HG03469 (cell line): Measurements from ENCODE around the gene GRAMD1C.
"Not testable (repeated sequence)": the region's sequence is repeated elsewhere in the genome, so short reads cannot be mapped to it uniquely, and the experiment has no call there.

Source experiments
- ATAC-seq: cut with Tn5 transposase; IDR thresholded peaks from one replicate; pipeline ENCODE4 v1.9.1; 2021; ENCODE audit warnings: mild to moderate bottlenecking, moderate library complexity, moderate number of reproducible peaks; ENCODE audit not compliant: unreplicated experiment

The GRAMD1C gene

GRCh38 chr3:113850391-113850790 lies 11.8 kb downstream of the GRAMD1C start:
- ATAC-seq, result not testable (repeated sequence)

DNA sequence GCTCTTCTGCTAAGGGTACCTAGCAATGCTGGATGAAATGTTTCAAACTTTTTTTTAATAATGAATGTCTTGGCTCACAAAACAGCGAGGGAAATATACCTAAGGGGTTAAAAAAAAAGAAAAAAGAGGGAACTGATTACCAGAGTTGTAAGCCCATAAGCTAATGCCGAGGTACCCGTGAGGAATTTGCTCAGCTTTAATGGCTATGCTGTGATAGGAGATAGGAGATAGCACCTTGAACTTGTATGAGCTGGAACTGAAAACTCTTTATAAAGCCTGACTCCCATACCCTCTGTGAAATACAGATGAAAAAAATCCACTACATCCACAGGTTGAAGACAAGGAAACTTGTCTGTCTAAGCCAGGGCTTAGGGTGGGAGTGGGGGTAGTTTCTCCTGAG lies 13.9 kb downstream of the GRAMD1C start:
- no peak for ATAC-seq

- no peak for ATAC-seq
Measured at GRCh38 chr3:113867506-113867905, 28.9 kb downstream of the GRAMD1C start.

GRCh38 chr3:113873293-113873692 lies 34.7 kb downstream of the GRAMD1C start:
- no peak for ATAC-seq

DNA sequence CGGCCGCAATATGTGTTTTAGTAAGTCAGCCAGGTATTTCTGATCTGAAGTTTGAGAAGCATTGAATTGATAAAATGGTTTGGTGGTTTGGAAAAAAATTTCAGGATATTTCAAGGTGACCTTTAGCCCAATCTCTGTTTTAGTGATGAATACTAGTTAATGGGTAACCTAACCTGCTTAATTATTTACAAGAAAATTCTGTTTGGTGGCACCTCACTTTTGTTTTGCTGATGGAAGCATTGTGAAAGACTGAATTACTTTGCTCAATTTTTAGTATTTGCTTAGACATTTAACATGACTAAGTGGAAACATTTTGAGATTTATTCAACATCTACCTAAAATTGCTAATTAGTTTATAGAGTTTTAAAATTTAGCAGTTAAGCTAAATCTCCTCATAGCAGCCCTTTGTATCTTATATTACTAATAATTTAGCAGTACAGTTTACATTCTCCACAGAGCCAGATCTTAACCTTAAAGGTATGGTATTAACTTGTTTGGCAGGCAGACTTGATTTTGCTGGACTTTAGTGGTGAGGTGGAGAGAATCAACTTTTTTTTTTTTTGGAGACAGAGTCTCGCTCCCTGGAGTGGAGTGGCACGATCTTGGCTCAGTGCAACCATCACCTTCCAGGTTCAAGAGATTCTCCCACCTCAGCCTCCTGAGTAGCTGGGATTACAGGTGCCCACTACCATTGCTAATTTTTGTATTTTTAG lies 35.4 kb downstream of the GRAMD1C start:
- ATAC-seq, result no peak

DNA sequence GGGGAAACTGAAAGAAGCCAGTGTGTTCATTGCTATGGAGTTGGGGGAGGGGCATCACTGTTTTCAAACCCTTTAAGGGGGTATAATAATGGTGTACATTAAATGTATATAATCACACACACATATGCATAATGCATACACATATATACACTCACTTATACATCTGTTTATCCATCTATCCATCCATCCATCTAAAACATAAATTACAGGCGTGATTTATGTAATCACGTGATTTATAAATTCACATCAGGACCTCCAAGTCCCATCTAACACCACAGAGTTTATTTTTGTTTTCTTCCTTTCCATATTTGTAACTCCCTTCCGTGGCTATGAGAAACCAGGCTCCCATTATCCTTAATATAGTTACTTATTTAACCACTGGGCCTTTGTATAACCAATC lies 39.8 kb downstream of the GRAMD1C start:
- no peak for ATAC-seq

DNA sequence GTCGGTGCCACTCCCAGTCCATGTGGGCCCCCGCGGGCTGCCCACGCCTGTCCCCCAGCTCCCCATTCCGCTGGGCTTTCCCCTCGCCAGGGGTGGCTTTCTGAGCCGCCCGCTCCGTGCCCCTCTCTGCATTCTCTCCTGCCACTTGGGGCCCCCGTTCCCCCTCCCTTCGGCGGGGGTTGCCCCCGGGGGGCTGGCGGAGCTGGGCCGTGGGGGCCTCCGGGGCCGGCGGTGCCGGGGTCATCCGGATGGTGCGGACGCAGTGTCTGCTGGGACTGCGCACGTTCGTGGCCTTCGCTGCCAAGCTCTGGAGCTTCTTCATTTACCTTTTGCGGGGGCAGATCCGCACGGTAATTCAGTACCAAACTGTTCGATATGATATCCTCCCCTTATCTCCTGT lies 46.5 kb downstream of the GRAMD1C start:
- no peak for ATAC-seq

GRCh38 chr3:113890256-113890900 lies 51.8 kb downstream of the GRAMD1C start:
- ATAC-seq, result no peak

GRCh38 chr3:113894927-113895326 lies 56.3 kb downstream of the GRAMD1C start:
- no peak for ATAC-seq

- ATAC-seq, result no peak
Measured at GRCh38 chr3:113895964-113896363, 57.4 kb downstream of the GRAMD1C start.

DNA sequence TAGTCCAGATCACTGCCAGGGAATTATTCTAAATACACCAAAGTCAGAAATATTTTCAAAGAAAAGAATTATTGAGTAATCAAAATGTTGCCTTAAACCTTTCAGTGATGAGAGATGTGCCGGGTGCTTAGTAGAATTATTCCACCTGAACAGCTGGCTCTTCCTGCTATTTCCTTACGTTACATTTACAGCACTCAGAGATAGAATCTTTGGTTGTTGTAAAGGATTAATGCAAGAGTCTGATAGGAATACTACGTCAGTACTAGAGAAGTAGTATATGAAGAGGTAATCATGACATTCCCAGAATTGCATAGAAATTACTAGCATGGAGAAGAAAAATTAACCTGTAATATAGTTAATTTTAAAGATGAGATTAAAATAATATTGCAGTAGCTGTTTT lies 58.3 kb downstream of the GRAMD1C start:
- ATAC-seq, result no peak

DNA sequence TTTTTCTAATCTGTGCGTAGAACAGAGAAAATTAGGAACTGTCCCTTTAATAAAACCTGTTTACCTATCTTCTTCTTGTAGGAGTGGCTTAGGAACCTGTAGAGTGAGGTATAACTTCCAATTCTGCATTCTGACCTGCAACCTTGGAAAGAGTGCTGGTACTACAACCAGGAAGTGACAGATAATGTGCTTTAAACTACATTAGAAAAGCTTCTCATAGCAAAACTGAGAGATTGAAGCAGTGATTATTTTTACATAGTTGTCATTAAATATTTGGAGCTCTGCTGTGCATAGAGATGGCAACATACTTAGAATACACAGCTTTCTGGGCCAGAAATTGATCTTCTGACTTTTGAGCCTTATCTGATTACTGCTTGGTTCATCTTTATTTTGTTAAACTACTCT lies 58.8 kb downstream of the GRAMD1C start:
- ATAC-seq, result no peak

DNA sequence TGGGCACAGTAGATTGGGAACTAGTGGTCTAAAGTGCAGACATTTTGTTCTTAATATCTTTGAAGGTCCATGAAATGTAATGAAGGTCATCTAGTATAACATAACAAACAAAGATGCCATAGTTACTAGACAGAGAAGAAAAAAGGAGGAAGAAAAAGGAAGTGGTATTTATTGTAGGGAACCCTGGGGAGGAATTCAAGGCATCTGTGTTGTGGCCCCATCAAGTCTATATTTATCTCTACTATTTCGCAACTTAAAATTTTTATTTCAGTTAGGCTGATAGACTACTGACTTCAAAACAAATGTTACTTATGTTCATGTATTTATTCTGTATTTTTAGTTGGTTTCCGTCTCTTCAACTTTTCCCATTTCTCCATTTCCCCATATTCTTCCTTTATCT lies 60.3 kb downstream of the GRAMD1C start:
- no peak for ATAC-seq

DNA sequence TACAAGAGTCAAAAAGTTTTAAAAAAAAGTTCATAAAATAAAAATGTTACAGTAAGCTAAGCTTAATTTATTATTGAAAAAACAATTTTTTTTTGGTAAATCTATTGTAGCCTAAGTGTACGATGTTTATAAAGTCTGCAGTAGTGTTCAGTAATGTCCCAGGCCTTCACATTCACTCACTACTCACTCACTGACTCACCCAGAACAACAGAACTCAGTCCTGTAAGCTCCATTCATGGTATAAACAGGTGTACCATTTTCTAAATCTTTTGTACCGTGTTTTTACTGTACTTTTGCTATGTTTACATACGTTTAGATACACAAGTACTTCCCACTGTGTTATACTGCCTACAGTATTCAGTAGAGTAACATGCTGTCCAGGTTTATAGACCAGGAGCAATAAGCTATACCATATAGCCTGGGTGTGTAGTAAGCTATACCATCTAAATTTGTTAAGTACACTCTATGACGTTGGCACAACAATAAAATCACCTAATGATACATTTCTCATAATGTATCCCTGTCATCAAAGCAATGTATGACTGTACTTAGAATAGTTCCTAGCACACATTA lies 68.1 kb downstream of the GRAMD1C start:
- ATAC-seq, result no peak

DNA sequence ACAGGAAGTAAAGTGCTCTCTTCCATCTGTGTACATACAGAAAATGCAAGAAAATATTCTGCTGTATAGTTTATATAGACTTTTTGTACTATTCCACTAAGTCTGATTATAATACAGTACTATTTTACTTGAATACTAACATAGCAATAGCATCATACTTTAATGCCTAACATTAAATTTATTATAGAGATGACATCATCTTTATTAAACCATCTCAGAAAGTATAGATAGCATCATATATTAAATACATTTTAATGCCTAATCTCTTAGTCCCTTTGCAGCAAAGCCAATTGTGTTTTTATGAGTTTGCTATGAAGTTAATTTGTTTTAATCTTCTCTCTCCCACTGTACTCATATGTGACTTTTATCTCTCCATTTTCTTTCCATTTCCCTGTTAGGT lies 69.5 kb downstream of the GRAMD1C start:
- ATAC-seq, result no peak

DNA sequence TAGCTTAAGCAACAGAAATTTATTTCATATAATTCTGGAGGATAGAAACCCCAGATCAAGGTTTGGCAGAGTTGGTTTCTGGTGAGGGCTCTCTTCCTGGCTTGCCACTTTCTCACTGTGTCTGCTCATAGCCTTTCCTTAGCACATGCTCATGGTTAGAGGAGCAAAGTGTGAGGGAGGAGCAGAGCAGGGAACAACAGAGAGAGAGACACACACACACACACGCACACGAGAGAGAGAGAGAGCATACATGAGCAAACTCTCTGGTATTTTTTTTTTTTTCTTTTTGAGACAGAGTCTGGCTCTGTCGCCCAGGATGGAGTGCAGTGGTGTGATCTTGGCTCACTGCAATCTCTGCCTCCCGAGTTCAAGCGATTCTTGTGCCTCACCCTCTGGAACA lies 72.4 kb downstream of the GRAMD1C start:
- ATAC-seq, result no peak

DNA sequence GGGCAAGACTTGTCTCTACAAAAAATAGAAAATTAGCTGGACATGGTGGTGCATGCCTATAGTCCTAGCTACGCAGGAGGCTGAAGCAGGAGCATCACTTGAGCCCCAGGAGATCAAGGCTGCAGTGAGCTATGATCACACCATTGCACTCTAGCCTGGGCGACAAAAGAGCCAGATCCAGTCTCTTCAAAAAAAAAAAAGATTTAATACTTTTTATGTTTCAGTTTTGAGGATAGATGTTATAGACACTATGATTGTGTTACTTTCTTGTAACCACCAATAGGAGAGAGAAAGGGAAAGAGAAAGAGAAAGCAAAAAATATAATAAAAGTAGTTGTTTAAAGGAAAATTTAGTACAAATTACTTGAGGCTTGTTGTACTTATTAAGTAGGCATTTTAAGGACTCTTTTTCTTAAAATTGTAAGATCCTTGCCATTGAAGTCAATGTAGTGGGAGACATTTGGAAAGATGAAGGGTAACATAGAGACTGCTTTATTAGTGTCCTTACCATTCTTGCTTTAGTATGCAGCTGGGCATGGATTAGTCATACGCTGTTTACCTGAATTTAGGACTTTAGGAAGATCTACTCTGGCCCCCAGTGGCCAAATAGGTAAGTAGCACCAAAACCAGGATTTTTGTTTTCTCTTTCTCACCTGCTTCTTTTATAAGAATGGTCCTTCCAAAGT lies 74.1 kb downstream of the GRAMD1C start:
- peak; percentile 82 for ATAC-seq

GRCh38 chr3:113914646-113915045 lies 76.1 kb downstream of the GRAMD1C start:
- no peak for ATAC-seq

- ATAC-seq, result no peak
Measured at GRCh38 chr3:113927556-113927955, 89.0 kb downstream of the GRAMD1C start.

GRCh38 chr3:113946831-113947230 lies 108.2 kb downstream of the GRAMD1C start:
- no peak for ATAC-seq

- ATAC-seq, result peak; percentile 47
Measured at GRCh38 chr3:113947372-113948014, 108.9 kb downstream of the GRAMD1C start, which contains the start of gene ZDHHC23. Gene ZDHHC23, plus strand, starts transcription at chr3:113948013. Its CDS starts 790 bp downstream, at chr3:113948803.
